GM21528 (cell line): ENCODE data around the gene PALLD.
"Not testable (repeated sequence)": the region's sequence is repeated elsewhere in the genome, so short reads cannot be mapped to it uniquely, and the experiment has no call there.

ENCODE experiments used
- ATAC-seq: cut with Tn5 transposase; IDR thresholded peaks from one replicate; pipeline ENCODE4 v1.9.1; 2021; ENCODE audit warnings: mild to moderate bottlenecking, moderate library complexity; ENCODE audit not compliant: unreplicated experiment, low FRiP score

Gene PALLD

GRCh38 chr4:168496834-168497233, at the start of gene PALLD:
Gene PALLD, plus strand, starts transcription at chr4:168497052.
- no peak for ATAC-seq

- not testable (repeated sequence) for ATAC-seq
Measured at GRCh38 chr4:168449063-168449462, 47.8 kb upstream of the PALLD start.

- no peak for ATAC-seq
Measured at GRCh38 chr4:168449719-168450452, 47.0 kb upstream of the PALLD start.

GRCh38 chr4:168451331-168451730, 45.5 kb upstream of the PALLD start:
- no peak for ATAC-seq

- no peak for ATAC-seq
Measured at GRCh38 chr4:168451744-168452390, 45.0 kb upstream of the PALLD start.

- no peak for ATAC-seq
Measured at GRCh38 chr4:168453146-168453545, 43.7 kb upstream of the PALLD start.

DNA sequence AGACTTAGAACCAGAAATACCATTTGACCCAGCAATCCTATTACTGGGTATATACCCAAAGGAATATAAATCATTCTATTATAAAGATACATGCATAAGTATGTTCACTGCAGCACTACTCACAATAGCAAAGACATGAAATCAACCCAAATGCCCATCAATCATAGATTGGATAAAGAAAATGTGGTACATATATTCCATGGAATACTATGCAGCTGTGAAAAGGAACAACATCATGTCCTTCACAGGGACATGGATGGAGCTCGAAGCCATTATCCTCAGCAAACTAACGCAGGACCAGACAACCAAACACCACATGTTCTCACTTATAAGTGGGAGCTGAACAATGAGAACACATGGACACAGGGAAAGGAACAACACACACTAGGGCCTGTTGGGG, 38.6 kb upstream of the PALLD start:
- ATAC-seq, result not testable (repeated sequence)

DNA sequence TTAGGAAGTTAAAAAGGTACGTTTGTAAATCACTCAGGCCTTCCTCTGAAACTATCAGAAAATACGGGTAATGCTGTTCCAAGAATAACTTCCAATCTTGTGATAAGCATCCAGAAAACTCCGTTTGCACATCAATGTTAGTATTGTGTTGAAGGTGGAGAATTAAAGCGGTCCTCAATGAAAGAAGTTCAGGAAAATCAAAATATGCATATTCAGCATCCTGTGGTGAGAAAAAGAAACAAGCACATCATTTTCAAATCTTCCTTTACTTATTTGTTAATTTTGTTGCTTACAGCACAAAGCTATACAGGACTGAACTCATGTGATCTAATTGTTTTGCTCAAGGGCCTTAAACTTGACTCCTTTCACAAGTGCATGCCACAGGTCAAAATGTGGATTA, 35.0 kb upstream of the PALLD start:
- no peak for ATAC-seq

GRCh38 chr4:168472920-168473319, 23.9 kb upstream of the PALLD start:
- ATAC-seq, result no peak

GRCh38 chr4:168474660-168475320, 22.1 kb upstream of the PALLD start:
- ATAC-seq, result no peak

- ATAC-seq, result no peak
Measured at GRCh38 chr4:168475745-168476144, 21.1 kb upstream of the PALLD start.

DNA sequence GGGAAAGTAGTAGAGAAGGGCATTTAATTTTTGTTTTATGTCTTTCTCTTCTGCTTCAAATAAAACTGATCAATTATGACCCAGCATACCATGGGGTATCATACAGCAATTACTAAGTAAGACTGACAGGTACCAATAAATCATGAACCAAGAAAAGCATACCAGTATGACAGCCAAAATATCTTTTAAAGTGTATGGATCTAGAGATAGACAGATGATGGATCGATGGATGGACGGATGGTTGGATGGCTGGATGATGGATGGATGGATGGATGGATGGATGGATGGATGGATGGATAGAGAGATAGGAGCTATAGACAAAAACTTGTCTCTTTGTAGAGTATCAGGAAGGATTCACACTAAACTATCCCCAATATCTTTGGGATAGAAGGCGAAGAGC, 18.0 kb upstream of the PALLD start:
- ATAC-seq, result no peak

- ATAC-seq, result peak; percentile 39
Measured at GRCh38 chr4:168480931-168481611, 15.8 kb upstream of the PALLD start.

DNA sequence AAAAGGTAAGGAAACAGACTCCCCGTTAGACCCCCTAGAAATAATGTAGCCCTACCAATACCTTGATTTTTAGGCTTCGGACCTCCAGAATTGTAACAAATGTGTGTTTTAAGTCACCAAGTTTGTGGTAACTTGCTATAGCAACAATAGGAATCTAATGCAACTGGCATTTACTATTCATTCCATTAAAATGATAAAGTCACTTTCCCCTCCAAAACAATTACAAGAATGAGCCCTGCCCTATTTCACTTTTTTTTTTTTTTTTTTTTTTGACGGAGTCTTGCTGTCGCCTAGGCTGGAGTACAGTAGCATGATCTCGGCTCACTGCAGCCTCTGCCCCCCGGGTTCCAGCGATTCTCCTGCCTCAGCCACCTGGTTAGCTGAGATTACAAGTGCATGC, 13.0 kb upstream of the PALLD start:
- ATAC-seq, result no peak

DNA sequence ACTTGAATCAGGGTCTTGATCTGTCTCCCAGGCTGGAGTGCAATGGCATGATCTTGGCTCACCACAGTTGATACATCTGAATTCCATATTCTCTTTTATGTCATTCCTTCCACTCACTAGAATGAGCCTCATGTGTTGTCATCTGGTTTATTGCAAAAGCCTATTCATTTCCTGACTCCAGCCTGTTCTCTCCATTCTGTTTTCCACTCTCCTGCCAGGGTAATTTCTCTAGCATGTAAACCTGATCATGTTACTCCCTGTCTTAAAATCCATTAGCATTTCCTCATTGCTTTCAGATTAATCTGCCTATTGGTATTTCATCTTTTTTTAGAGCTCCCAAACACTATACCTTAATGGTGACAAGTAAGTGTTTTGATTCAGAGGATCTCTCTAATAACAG, 12.2 kb upstream of the PALLD start:
- no peak for ATAC-seq

DNA sequence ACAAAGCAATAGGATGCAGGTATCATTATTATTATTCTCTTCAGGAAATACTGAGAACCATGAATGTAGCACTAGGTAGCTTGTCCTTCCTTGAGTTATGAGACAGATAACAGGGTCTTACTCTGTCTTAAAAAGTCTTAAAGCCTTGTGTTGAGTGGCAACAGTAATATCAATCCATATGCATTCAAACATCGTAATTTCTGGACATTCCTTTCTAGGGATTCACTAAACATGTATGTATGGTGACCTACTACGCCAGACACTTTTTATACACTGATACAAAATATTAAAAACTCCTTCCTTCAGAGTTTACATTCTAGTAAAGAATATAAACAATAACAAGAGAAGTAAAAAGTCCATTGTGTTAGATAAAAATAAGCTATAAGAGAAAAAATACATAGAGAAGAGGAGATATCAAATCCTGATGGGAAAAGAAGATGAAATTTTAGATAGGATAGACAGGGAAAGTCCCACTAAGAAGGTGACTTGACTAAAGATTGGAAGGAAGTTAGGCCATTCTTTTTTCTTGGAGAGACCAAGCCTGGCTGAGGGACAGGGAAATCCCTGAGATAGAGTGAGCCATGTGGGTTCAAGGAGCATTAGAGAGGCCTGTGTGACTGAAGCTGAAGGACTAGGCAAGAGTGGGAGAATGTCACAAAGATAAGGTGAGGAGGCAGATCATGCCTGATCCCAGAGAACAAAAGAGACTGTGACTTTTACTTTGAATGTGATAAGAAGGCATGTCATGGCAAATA, 11.5 kb upstream of the PALLD start:
- no peak for ATAC-seq

DNA sequence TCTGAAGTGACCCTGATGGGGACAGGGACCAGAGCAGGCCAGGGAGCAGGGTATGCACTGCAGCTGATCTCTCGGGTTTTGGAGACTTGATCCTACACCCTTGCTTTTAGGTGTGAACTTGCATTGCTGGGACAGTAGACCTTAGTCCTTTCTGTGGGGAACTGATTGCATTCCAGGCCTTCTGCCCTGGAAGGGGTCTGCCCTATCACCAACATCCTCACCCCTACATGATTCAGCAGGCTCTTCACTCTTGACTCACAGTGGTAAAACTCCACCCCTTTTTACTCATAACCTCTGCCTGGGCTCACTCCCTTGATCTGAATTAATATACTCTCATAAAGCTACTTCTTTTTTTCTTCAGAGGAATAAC, 10.0 kb upstream of the PALLD start:
- no peak for ATAC-seq

- no peak for ATAC-seq
Measured at GRCh38 chr4:168487282-168488035, 9.4 kb upstream of the PALLD start.

- ATAC-seq, result no peak
Measured at GRCh38 chr4:168488869-168489274, 8.0 kb upstream of the PALLD start.

DNA sequence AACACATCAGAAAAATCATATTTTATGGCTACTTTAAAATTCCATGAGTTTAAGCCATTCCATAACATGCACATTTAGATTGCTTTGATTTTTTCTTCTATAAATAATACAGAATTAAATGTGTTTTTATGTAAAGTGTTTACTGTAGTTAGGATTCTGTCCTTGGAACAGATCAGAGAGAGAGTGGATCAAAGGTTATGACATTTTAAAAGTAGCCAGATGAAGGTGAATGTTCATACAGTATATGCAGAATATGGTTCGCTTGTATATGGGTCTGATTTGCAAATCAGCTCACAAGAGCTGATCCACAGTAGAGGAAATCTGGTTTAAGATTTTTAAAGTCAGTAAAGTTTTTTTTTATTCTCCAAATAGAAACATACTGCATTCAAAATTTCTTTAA, 7.2 kb upstream of the PALLD start:
- no peak for ATAC-seq
